Stimulated activated CD4-positive, alpha-beta T cell treated with anti-CD3 and anti-CD28 coated beads, TNF-alpha, amount 100 ng/mL, for 1 hour (primary cell): ENCODE results near the gene RHOD.

Experiments
- DNase-seq, 3 donors: peaks; one replicate each; pipeline ENCODE4 v3.0.0-alpha.2; 2020; ENCODE audit warnings: low read depth in 3 of 3, low spot score in 1 of 3

The RHOD gene, protein sequence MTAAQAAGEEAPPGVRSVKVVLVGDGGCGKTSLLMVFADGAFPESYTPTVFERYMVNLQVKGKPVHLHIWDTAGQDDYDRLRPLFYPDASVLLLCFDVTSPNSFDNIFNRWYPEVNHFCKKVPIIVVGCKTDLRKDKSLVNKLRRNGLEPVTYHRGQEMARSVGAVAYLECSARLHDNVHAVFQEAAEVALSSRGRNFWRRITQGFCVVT

DNA sequence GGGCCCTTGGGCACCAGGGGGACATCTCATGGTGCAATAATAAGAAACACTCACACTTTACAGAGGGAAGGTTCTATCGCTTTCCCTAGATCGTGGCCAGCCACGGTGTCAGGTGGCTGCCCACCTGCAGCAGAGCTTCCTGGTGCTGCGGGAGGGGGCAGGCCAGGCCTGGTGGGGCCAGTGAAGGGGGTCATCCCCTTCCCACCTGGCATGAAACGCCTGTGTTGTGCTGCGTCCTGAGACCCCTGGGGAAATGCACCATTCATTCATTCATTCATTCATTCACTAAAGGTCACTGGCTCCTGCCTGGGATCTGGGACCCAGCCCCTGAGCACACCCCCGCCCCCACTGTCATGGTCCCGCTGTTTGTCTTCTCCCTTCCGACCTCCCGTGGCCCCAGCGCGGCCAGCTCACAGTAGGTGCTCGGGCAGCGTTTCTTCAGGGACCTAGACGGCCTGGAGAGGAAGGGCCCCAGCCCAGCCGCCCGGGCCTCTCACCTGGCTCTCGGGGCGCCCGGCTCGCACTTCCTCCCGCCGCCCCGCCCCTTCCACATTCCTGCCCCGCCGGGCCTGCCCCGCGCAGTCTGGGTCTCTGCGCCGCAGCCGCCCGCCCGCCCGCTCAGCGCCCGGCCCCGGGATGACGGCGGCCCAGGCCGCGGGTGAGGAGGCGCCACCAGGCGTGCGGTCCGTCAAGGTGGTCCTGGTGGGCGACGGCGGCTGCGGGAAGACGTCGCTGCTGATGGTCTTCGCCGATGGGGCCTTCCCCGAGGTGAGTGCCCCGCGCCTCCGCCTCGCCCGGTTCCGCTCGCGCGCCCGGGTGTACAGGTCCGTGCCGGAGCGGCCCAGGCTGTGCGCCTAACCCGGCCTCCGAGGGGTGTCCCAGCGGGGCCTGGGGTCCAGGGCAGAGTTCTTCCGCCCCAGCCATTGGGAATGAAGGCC lies at the start of gene RHOD:
Gene RHOD, plus strand, starts transcription at position 581 of the 938 bp plus-strand sequence. Its CDS starts 56 bp downstream, at position 637.
- DNase-seq = no peak

DNA sequence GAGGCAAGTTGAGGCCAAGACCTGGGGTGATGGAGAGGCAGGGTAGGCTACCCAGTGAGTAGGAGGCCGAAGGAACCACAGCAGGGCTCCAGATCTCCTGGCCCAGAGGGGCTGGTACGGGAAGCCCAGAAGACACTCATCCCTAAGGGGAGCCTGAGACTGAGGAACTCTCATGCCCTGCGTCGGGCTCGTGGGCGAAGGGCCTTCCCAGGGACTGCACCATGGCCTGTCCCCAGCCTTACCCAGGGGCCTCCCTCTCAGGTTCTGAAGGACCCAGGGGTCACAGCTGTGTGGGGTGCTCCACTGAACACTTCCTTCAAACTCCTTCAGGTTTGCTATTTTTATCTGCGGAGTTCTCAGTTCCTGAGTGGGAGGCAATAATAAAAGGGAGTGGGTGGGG lies 49.5 kb upstream of the RHOD start:
- no peak for DNase-seq

DNA sequence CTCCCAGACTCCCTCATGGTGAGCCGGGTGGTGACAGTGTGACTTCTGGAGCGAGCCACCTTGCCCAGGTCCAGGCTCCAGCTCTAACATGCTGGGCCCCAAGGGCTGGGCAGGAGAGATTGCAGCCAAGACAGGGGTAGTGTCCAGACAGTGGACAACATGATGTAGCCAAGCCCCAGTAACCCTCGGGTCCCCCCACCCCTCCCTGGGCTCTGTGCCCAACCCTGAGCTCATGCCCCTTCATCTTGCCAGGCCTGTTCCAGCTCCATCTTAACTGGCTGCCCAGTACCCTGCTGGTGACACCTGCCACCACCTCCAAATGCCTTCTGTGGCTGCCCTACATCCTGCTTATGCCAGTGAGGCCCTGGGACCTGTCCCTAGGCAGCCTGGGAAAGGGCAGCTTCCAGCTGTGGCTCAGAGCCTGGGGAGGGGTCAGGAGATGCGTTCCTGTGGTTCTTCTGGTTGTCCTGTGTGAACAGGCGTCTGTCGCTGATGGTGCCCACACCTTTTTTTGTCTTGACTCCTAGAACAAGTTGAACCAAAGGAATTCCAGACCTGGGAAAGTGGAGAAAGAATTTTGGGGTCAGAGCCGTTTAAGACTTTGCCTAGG lies 46.2 kb upstream of the RHOD start:
- no peak for DNase-seq

GRCh38 chr11:67013511-67014045 lies 43.1 kb upstream of the RHOD start:
- DNase-seq = no peak

DNA sequence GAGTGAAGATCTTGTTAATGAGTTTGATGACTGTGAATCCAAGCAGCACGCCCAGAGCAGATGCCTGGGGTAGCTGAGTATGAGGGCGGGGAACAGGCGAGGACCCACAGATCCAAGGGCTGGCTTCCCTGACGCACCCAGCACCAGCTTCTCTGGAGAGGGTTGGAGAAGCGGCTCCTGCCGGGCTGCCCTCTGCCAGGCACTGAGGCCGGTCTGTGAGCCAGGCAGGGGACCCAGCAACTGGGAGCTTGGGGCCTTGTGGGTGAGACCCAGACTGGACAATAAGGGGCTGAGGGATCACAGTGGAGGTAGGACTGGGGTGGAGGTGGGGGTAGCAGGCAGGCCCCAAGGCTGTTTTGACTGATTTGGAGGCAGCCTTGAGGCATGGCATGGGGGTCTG lies 42.3 kb upstream of the RHOD start:
- no peak for DNase-seq

- DNase-seq = no peak
These were observed 41.6 kb upstream of the RHOD start for GRCh38 chr11:67015048-67015447.

DNA sequence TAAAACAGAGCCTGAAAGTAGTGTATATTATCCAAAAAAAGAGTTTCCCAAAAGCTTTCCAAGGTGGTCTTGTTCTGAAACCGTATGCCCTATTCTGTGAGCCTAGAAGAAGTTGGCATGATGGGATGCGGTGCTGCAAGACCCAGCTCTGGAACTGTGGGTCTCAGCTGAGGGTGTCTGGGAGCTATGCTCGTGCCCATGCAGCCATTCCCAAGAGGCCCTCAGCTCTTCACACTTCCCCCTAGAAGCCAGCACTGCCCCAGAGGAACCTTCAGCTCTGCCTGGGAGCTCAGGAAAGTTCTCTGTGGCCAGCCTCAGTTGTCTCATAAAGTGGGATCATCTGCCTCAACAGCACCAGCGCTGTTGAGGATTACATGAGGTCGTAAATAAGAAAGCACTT lies 40.1 kb upstream of the RHOD start:
- no peak for DNase-seq

GRCh38 chr11:67020949-67021348 lies 35.7 kb upstream of the RHOD start:
- DNase-seq = no peak

- DNase-seq = no peak
These were observed 34.2 kb upstream of the RHOD start for GRCh38 chr11:67022341-67022933.

- DNase-seq = no peak
These were observed 33.4 kb upstream of the RHOD start, which contains the start of gene SYT12 for GRCh38 chr11:67022961-67023956. SYT12 (plus strand) TSS chr11:67023134; CDS start chr11:67030145, 7,011 bp downstream.

DNA sequence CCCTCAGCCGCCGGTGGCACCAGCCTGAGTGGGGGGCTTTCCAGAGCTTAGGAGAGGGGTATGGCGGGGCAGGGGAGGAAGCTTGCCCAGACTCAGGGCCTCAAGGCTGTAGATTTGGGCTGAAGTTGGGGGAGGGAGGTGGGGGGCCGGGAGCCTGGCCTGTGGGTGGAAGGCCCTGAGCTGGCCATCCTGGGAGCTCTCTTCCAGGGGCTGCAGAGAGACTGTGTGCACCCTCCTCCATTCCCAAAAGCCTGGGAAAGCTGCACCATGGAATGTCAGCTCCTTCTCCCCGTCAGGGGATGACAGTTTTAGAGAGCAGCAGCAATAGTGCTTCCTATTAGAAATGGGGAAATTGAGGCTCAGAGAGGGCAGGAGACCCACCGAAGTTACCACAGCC lies 32.7 kb upstream of the RHOD start:
- DNase-seq = no peak

DNA sequence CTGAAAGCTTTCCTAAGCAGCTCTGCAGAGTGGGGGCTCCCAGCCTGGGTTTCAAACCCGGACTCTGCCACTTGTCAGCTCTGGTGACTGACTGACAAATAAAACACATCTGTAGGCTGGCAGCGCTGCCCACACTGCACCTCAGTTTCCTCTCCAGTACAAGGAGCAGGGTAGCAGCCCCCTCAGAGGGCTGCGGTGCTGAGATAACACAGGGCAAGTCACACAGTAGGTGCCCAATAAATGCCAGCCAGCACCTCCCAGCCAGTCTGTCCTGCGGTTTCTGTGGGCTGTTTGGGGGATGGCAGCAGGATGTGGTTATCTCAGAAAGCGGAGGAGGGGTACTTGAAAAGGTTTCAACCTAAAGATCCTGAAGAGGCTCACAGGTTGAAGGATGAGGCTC lies 32.2 kb upstream of the RHOD start:
- DNase-seq = peak; percentile 8 to 19 (median 13)

DNA sequence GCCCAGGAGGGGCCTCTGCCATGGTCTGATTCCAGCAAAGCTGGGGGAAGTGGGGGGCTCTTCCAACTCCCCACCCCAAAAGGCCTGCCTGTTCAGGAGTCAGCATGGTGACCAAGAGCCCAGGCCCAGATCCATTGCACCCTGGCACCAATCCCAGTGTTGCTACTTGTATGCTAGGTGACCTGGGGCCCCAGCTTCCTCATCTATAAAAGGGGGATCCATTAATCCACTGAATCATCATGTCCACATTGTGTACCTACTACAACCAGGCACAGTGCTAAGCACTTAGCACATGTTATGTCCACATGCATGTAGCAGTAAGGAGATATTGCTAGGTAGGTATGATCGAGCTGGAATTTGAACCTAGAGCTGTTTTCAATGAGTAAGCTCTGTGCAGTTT lies 31.7 kb upstream of the RHOD start:
- no peak for DNase-seq

GRCh38 chr11:67025750-67026149 lies 30.9 kb upstream of the RHOD start:
- no peak for DNase-seq

DNA sequence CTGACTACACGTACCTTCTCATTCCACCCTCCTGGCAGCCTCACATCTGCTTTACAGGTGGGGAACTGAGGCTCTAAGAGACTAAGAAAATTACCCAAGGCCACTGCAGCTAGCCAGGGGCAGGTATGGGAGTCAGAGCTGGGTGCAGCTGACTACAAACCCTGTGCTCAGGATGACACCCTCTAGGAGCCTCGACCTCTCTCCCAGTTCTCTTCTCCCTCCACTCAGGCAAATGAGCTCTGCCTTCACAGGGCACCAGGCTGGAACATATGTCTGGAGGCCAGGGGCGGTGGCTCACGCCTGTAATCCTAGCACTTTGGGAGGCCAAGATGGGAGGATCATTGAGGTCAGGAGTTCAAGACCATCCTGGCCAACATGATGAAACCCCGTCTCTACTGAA lies 29.7 kb upstream of the RHOD start:
- DNase-seq = no peak

GRCh38 chr11:67027483-67027930 lies 29.1 kb upstream of the RHOD start:
- DNase-seq = no peak

- no peak for DNase-seq
These were observed 28.6 kb upstream of the RHOD start for GRCh38 chr11:67027943-67028542.

DNA sequence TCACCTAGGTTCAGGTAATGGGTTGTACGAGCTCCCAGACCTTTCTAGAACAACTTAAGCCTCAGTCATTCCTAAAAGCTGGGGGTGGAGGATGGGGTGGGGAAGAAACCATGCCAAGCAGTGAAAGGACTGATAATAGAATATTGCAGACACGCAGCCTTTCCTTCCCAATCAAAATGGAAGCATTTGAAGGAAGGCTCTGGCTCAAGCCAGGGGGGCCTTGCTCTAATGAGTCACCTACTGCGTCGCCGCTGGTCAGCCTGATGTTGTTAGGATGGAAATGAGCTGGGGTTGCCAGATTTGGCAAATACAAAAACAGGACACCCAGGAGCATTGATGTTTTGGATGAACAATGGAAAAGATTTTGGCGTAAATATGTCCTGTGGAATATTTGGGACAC lies 27.5 kb upstream of the RHOD start:
- DNase-seq = no peak

- DNase-seq = no peak
These were observed 25.7 kb upstream of the RHOD start for GRCh38 chr11:67030976-67031375.
